Spleen (tissue), 11 donors: ENCODE data around the gene KPRP. TPM values are rescaled to one million over a fixed set of nuclear protein-coding genes. Genes with fewer than 3 reads are reported as not detected.

ENCODE experiments used
- DNase-seq: peaks from one replicate; pipeline ENCODE4 v3.0.0-alpha.2; 2020
- H3K27ac ChIP-seq, 8 donors: fragments of 200-600 bp; sonication (generic) in 7 of 8; 1 replicate in 4 of 8; 2 replicates in 4 of 8; pipeline versions ENCODE4 v1.5.0 to v1.8.0; 2016 to 2021; ENCODE audit warnings: inconsistent platforms in 4 of 8, mild to moderate bottlenecking in 4 of 8, moderate library complexity in 1 of 8
- H3K27me3 ChIP-seq, 7 donors: fragments of 200-600 bp; sonication (generic) in 6 of 7; replicated peaks in 1 of 7; 1 replicate in 4 of 7; 2 replicates in 3 of 7; pipeline versions ENCODE4 v1.5.0 to v1.8.0; 2016 to 2021; ENCODE audit warnings: inconsistent platforms in 3 of 7, mild to moderate bottlenecking in 1 of 7
- H3K36me3 ChIP-seq, 6 donors: fragments of 200-600 bp; sonication (generic) in 5 of 6; 1 replicate in 4 of 6; 2 replicates in 2 of 6; pipeline versions ENCODE4 v1.5.0 to v1.8.0; 2016 to 2021; ENCODE audit warnings: inconsistent platforms in 2 of 6
- H3K4me1 ChIP-seq, 6 donors: fragments of 200-600 bp; sonication (generic) in 5 of 6; 1 replicate in 3 of 6; 2 replicates in 3 of 6; pipeline versions ENCODE4 v1.5.0 to v1.8.0; 2016 to 2021; ENCODE audit warnings: inconsistent platforms in 3 of 6
- H3K4me3 ChIP-seq, 8 donors: fragments of 200-600 bp; sonication (generic) in 7 of 8; 1 replicate in 4 of 8; 2 replicates in 4 of 8; pipeline versions ENCODE4 v1.5.0 to v1.8.0; 2016 to 2021; ENCODE audit warnings: inconsistent platforms in 4 of 8, mild to moderate bottlenecking in 4 of 8, moderate library complexity in 2 of 8
- H3K9me3 ChIP-seq, 8 donors: fragments of 200-600 bp; sonication (generic) in 7 of 8; 1 replicate in 4 of 8; 2 replicates in 4 of 8; pipeline versions ENCODE4 v1.5.0 to v1.8.0; 2016 to 2021; ENCODE audit warnings: inconsistent platforms in 4 of 8
- POLR2A ChIP-seq, 3 donors: fragments of 450-650 bp; IDR thresholded peaks; one replicate each; pipeline ENCODE4 v1.5.1; 2017; ENCODE audit warnings: antibody characterized with exemption in 3 of 3, mild to moderate bottlenecking in 1 of 3
- POLR2AphosphoS5 ChIP-seq, 3 donors: sonication (generic); formaldehyde crosslinking; IDR thresholded peaks; one replicate each; pipeline ENCODE4 v1.5.1; 2017; ENCODE audit warnings: antibody characterized with exemption in 3 of 3
- WGBS, 5 donors: extraction: QIAGEN DNeasy Blood & Tissue Kit in 3 of 5; methylation state at CpG; one replicate each; pipeline versions ENCODE4 v1.1.5 to v1.1.7; 2013 to 2018; 5-methylcytosine and 5-hydroxymethylcytosine counted together
- intact Hi-C: fragments of 100-400 bp; cut with DNase I; formaldehyde crosslinking; loops from one replicate; pipeline ENCODE4 v1.15.0; 2023; ENCODE audit warnings: low total_unique reads
- polyA plus RNA-seq, 3 donors: library from polyadenylated mRNA; stranded (reverse); fragments of 200-250 nt; gene quantifications; one replicate each; pipeline ENCODE4 v1.2.1, GENCODE V29; 2013
- total RNA-seq, 7 donors: library from RNA; depleted of rRNA in 3 of 7; stranded (reverse); fragments of >200 nt in 3 of 7; fragmentation: NEBNext Ultra II Directional in 4 of 7; extraction: Animal tissue kit (Norgen Biotek cat#: 25700) in 4 of 7; gene quantifications; one replicate each; pipeline versions ENCODE4 v1.1.0 to v1.2.1, GENCODE V29; 2016 to 2021
- TF ChIP-seq, protein P1 (sequence below), 11 experiments: fragments of 200-600 bp in 7 of 11; fragments of 450-650 bp in 4 of 11; sonication (generic) in 4 of 11; IDR thresholded peaks in 8 of 11; conservative IDR thresholded peaks in 3 of 11; 1 replicate in 7 of 11; 2 replicates in 4 of 11; pipeline versions ENCODE4 v1.4.0 to v1.8.0; 2016 to 2021; ENCODE audit warnings: antibody characterized with exemption in 11 of 11, inconsistent platforms in 4 of 11, mild to moderate bottlenecking in 1 of 11
- donor health status: healthy with polysubstance abuse.
- donor health status: DM: no; HTN: no; CAD: no; lungs with moderate emphysema.
- donor health status: DM: no; HTN: no; CAD: no.
- donor health status: Bipolar disorder and iron deficiency.
- donor health status: healthy.
- donor health status: DM: no; HTN: no; CAD: no.
- donor health status: DM: yes; HTN: yes; CAD: no.

The KPRP gene
- total and polyA plus RNA-seq, 10 donors, result not detected

DNA sequence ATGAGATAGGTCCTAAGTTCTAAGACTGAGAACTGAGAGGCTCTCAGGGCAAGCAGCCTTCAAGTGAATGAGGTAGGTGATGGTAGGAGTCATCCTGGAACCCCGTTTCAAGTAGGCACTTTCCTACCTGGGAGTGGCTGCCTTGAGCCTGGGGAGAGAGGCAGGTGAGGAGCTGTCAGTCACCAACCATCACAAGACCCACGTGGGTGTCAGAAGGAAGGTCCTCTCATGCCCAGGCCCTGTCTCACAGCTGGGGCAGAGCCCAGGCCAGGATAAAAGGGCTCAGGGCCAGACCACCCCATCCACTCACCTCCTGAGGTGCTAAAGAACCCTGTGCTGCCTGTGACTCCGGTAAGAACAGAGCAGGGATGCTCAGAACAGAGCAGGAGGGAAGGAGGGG is 38.6 kb downstream of the KPRP start, which contains the start of gene LCE1D:
LCE1D (plus strand) TSS at position 301 of the 400 bp plus-strand sequence. CDS start 1,074 bp downstream, outside the sequence.
- intact Hi-C loops, result no loop called here
- 43 to 67% (median 47%) methylated on average over 3 of the region's 3 CpGs for WGBS, 5 donors
- H3K9me3 ChIP-seq, result no peaks in the 10 kb centered on the region
- DNase-seq, result no peak
- peaks cover 0 to 10% (median 0%) of the 10 kb centered on the region in 7 donors for H3K27me3 ChIP-seq
- no peak within 1 kb of the TSS for H3K27ac ChIP-seq
- no peak within 1 kb of the TSS for H3K4me3 ChIP-seq
- H3K4me1 ChIP-seq, result no peaks in the 10 kb centered on the region
- H3K36me3 ChIP-seq, result no peaks in the 10 kb centered on the region
- no peak for TF ChIP-seq POLR2A (IDR thresholded peaks at IDR 0.05)
- TF ChIP-seq POLR2AphosphoS5 (IDR thresholded peaks at IDR 0.05), result no peak
- TF ChIP-seq, protein P1, sequence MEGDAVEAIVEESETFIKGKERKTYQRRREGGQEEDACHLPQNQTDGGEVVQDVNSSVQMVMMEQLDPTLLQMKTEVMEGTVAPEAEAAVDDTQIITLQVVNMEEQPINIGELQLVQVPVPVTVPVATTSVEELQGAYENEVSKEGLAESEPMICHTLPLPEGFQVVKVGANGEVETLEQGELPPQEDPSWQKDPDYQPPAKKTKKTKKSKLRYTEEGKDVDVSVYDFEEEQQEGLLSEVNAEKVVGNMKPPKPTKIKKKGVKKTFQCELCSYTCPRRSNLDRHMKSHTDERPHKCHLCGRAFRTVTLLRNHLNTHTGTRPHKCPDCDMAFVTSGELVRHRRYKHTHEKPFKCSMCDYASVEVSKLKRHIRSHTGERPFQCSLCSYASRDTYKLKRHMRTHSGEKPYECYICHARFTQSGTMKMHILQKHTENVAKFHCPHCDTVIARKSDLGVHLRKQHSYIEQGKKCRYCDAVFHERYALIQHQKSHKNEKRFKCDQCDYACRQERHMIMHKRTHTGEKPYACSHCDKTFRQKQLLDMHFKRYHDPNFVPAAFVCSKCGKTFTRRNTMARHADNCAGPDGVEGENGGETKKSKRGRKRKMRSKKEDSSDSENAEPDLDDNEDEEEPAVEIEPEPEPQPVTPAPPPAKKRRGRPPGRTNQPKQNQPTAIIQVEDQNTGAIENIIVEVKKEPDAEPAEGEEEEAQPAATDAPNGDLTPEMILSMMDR (IDR thresholded peaks at IDR 0.05 in 8 of 11, conservative IDR thresholded peaks at IDR 0.05 in 3 of 11), result no peak

DNA sequence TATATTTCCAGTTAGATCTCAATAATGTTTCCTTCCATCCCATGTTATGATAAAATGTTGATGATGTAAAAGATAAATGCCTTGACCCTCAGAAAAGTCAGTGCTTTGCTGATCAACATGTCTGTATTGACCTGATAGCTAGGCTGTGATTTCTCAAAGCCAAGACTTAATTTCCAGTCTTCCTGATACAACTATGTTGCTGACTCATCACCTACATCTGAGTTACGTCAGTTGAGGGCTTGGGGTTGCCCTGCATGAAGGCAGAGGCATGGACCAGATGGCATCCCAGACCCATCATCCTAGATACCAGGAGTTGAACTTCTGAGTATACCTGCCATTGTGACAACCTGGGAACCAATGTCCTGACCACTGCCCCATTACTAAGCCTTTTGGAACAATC is 43.5 kb downstream of the KPRP start:
- intact Hi-C loops, result no loop called here
- whole genome bisulfite sequencing, 5 donors, result 57 to 71% (median 59%) methylated on average over 1 of the region's 1 CpG
- Histone ChIP-seq H3K36me3 (no peaks in the 10 kb centered on the region), H3K4me1 (no peaks in the 10 kb centered on the region), H3K27me3 (peaks cover 0 to 25% (median 0%) of the 10 kb centered on the region in 7 donors), H3K4me3 (no peak overlapping the region), H3K27ac (no peak overlapping the region), H3K9me3 (no peaks in the 10 kb centered on the region)
- TF ChIP-seq POLR2A (IDR thresholded peaks at IDR 0.05) (no peak), POLR2AphosphoS5 (IDR thresholded peaks at IDR 0.05) (no peak)
- TF ChIP-seq, protein P1 (IDR thresholded peaks at IDR 0.05 in 8 of 11, conservative IDR thresholded peaks at IDR 0.05 in 3 of 11), result no peak
- DNase-seq, result no peak

DNA sequence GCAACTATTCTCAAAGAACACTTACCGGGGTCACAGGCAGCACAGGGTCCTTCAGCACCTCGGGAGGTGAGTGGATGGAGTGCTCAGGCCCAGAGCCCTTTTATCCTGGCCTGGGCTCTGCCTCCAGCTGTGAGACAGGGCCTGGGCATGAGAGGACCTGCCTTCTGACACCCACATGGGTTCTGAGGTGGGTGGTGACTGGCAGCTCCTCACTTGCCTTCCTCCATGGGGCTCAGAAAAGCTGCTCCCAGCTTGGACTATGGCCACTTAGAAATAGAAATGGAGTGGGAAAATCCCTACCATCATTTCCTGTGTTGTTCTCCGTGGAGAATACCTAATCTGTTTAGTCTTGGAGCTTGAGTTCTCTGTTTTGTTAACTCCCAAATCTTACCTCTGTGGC is 48.8 kb downstream of the KPRP start, which contains the start of gene LCE1C:
LCE1C (minus strand) TSS at position 76 of the 400 bp plus-strand sequence. CDS start 1,173 bp downstream, outside the sequence.
- intact Hi-C loops, result no loop called here
- no peak for DNase-seq
- TF ChIP-seq, protein P1 (IDR thresholded peaks at IDR 0.05 in 8 of 11, conservative IDR thresholded peaks at IDR 0.05 in 3 of 11), result no peak
- TF ChIP-seq POLR2AphosphoS5 (IDR thresholded peaks at IDR 0.05), result no peak
- whole genome bisulfite sequencing, 5 donors, result 49 to 69% (median 57%) methylated on average over 3 of the region's 3 CpGs
- Histone ChIP-seq H3K4me1 (no peaks in the 10 kb centered on the region), H3K36me3 (no peaks in the 10 kb centered on the region), H3K4me3 (no peak within 1 kb of the TSS), H3K9me3 (peaks cover 0 to 4% (median 0%) of the 10 kb centered on the region in 8 donors), H3K27ac (no peak within 1 kb of the TSS), H3K27me3 (peaks cover 0 to 37% (median 0%) of the 10 kb centered on the region in 7 donors)

DNA sequence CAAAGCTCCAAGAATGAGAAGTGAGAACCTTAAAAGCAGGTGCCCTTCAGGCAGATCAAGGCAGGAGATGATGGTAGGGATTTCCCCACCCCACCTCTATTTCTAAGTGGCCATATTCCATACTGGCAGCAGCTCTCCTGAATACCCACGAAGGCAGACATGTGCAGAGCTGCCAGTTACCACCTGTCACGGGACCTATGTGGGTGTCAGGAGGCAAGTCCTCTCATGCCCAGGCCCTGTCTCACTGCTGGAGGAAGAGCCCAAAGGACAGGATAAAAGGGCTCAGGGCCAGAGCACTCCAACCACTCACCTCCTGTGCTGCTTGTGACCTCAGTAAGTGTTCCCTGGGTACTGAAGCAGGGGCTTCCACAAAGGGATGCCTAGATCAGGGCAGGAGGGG is 53.2 kb downstream of the KPRP start:
- Histone ChIP-seq H3K36me3 (no peaks in the 10 kb centered on the region), H3K4me1 (no peaks in the 10 kb centered on the region), H3K4me3 (no peak overlapping the region), H3K27me3 (peaks cover 0 to 24% (median 0%) of the 10 kb centered on the region in 7 donors), H3K27ac (no peak overlapping the region), H3K9me3 (peaks cover 0 to 7% (median 0%) of the 10 kb centered on the region in 8 donors)
- TF ChIP-seq POLR2AphosphoS5 (IDR thresholded peaks at IDR 0.05) (no peak), POLR2A (IDR thresholded peaks at IDR 0.05) (no peak)
- TF ChIP-seq, protein P1 (IDR thresholded peaks at IDR 0.05 in 8 of 11, conservative IDR thresholded peaks at IDR 0.05 in 3 of 11), result no peak
- DNase-seq, result no peak
- WGBS, 5 donors, result 63 to 81% (median 75%) methylated on average over 2 of the region's 2 CpGs
- intact Hi-C loops, result no loop called here

Other genes with a start within 250 kb of the KPRP start
- not detected for gene LCE5A, start 247.2 kb upstream of the KPRP start, total RNA-seq
- not detected for gene LCE5A, start 247.2 kb upstream of the KPRP start, polyA plus RNA-seq
- not detected for gene CRCT1, start 243.5 kb upstream of the KPRP start, total RNA-seq
- under 1 TPM in 1 of 3 donors, not detected in 2; 0.99 TPM for gene CRCT1, start 243.5 kb upstream of the KPRP start, polyA plus RNA-seq
- not detected for gene LCE3E, start 191.2 kb upstream of the KPRP start, total RNA-seq
- gene LCE3E, start 191.2 kb upstream of the KPRP start, polyA plus RNA-seq, result not detected
- gene LCE3D, start 177.5 kb upstream of the KPRP start, total RNA-seq, result not detected
- gene LCE3D, start 177.5 kb upstream of the KPRP start, polyA plus RNA-seq, result under 1 TPM in 1 of 3 donors, not detected in 2; 0.32 TPM
- not detected for gene LCE3C, start 157.8 kb upstream of the KPRP start, total RNA-seq
- gene LCE3C, start 157.8 kb upstream of the KPRP start, polyA plus RNA-seq, result not detected
- gene LCE3B, start 144.2 kb upstream of the KPRP start, total RNA-seq, result not detected
- gene LCE3B, start 144.2 kb upstream of the KPRP start, polyA plus RNA-seq, result not detected
- gene LCE3A, start 134.9 kb upstream of the KPRP start, total RNA-seq, result not detected
- not detected for gene LCE3A, start 134.9 kb upstream of the KPRP start, polyA plus RNA-seq
- not detected for gene LCE2D, start 94.6 kb upstream of the KPRP start, total RNA-seq
- gene LCE2D, start 94.6 kb upstream of the KPRP start, polyA plus RNA-seq, result not detected
- not detected for gene LCE2C, start 82.7 kb upstream of the KPRP start, total RNA-seq
- not detected for gene LCE2C, start 82.7 kb upstream of the KPRP start, polyA plus RNA-seq
- gene LCE2B, start 71.9 kb upstream of the KPRP start, total RNA-seq, result not detected
- gene LCE2B, start 71.9 kb upstream of the KPRP start, polyA plus RNA-seq, result not detected
- gene LCE2A, start 59.7 kb upstream of the KPRP start, total RNA-seq, result not detected
- gene LCE2A, start 59.7 kb upstream of the KPRP start, polyA plus RNA-seq, result not detected
- not detected for gene LCE4A, start 49.9 kb upstream of the KPRP start, total RNA-seq
- gene LCE4A, start 49.9 kb upstream of the KPRP start, polyA plus RNA-seq, result not detected
- gene LCE1F, start 17.1 kb downstream of the KPRP start, total RNA-seq, result not detected
- gene LCE1F, start 17.1 kb downstream of the KPRP start, polyA plus RNA-seq, result not detected
- gene LCE1E, start 28.2 kb downstream of the KPRP start, total RNA-seq, result not detected
- not detected for gene LCE1E, start 28.2 kb downstream of the KPRP start, polyA plus RNA-seq
- gene LCE1D, start 38.7 kb downstream of the KPRP start, total RNA-seq, result not detected
- gene LCE1D, start 38.7 kb downstream of the KPRP start, polyA plus RNA-seq, result not detected
- not detected for gene LCE1C, start 48.6 kb downstream of the KPRP start, total RNA-seq
- not detected for gene LCE1C, start 48.6 kb downstream of the KPRP start, polyA plus RNA-seq
- not detected for gene LCE1B, start 53.9 kb downstream of the KPRP start, total RNA-seq
- not detected for gene LCE1B, start 53.9 kb downstream of the KPRP start, polyA plus RNA-seq
- gene LCE1A, start 69.4 kb downstream of the KPRP start, total RNA-seq, result not detected
- not detected for gene LCE1A, start 69.4 kb downstream of the KPRP start, polyA plus RNA-seq
- gene LCE6A, start 84.8 kb downstream of the KPRP start, total RNA-seq, result not detected
- gene LCE6A, start 84.8 kb downstream of the KPRP start, polyA plus RNA-seq, result not detected
- not detected for gene LCE7A, start 102.0 kb downstream of the KPRP start, total RNA-seq
- gene LCE7A, start 102.0 kb downstream of the KPRP start, polyA plus RNA-seq, result not detected
- not detected for gene SMCP, start 120.3 kb downstream of the KPRP start, total RNA-seq
- not detected for gene SMCP, start 120.3 kb downstream of the KPRP start, polyA plus RNA-seq
- not detected for gene IVL, start 150.5 kb downstream of the KPRP start, total RNA-seq
- gene IVL, start 150.5 kb downstream of the KPRP start, polyA plus RNA-seq, result under 1 TPM in 2 of 3 donors, not detected in 1; 0.04 to 0.05 TPM
- gene SPRR5, start 189.2 kb downstream of the KPRP start, total RNA-seq, result not detected
- not detected for gene SPRR5, start 189.2 kb downstream of the KPRP start, polyA plus RNA-seq
- not detected for gene SPRR4, start 212.6 kb downstream of the KPRP start, total RNA-seq
- gene SPRR4, start 212.6 kb downstream of the KPRP start, polyA plus RNA-seq, result not detected
- gene SPRR1A, start 226.1 kb downstream of the KPRP start, total RNA-seq, result not detected
- gene SPRR1A, start 226.1 kb downstream of the KPRP start, polyA plus RNA-seq, result not detected
- gene SPRR3, start 243.7 kb downstream of the KPRP start, total RNA-seq, result not detected
- gene SPRR3, start 243.7 kb downstream of the KPRP start, polyA plus RNA-seq, result 1 to 10 TPM in 2 of 3 donors, under 1 TPM in 1; 0.39 to 9.3 (median 1.8) TPM